ENCODE results near the gene WDR48.

- TF ChIP-seq SAP30 (IDR thresholded peaks at IDR 0.05; ENCODE audit: borderline replicate concordance, insufficient read depth, low read depth, low read length, poor library complexity, severe bottlenecking) = no peak
- TF ChIP-seq ELK1 (CRISPR knock-in tag; IDR thresholded peaks at IDR 0.05) = no peak
- no peak for TF ChIP-seq FOSL1 (tag; conservative IDR thresholded peaks at IDR 0.05)
Measured at GRCh38 chr3:39029556-39029955, 22.3 kb upstream of the WDR48 start.
